Hematopoietic multipotent progenitor cell treated with erythropoietin and hydrocortisone succinate and interleukin-3 and kit ligand, for 17 days (in vitro differentiated cells): Measurements from ENCODE around the gene SLC25A5.
A peak's percentile ranks its signal among the peaks of the same experiment; 100 is the strongest.
"Not testable (repeated sequence)": the region's sequence is repeated elsewhere in the genome, so short reads cannot be mapped to it uniquely, and the experiment has no call there.

Experiments used
- DNase-seq: peaks from one replicate; pipeline ENCODE4 v3.0.0-alpha.2; 2015; ENCODE audit warnings: low spot score

The SLC25A5 gene

GRCh38 chrX:119467842-119468550 lies at the start of gene SLC25A5:
SLC25A5 (plus strand) TSS chrX:119468444; CDS start chrX:119468516, 72 bp downstream.
- DNase-seq, result peak; percentile 75

- DNase-seq, result no peak
Measured at GRCh38 chrX:119419146-119419545, 49.1 kb upstream of the SLC25A5 start.

GRCh38 chrX:119419898-119420297 lies 48.3 kb upstream of the SLC25A5 start:
- DNase-seq, result no peak

GRCh38 chrX:119421016-119421705 lies 47.1 kb upstream of the SLC25A5 start:
- DNase-seq, result no peak

GRCh38 chrX:119423631-119424030 lies 44.6 kb upstream of the SLC25A5 start:
- DNase-seq, result no peak

- no peak for DNase-seq
Measured at GRCh38 chrX:119424999-119425398, 43.2 kb upstream of the SLC25A5 start.

GRCh38 chrX:119427024-119427794 lies 41.0 kb upstream of the SLC25A5 start:
- DNase-seq, result no peak

- DNase-seq, result no peak
Measured at GRCh38 chrX:119427795-119428185, 40.5 kb upstream of the SLC25A5 start.

- no peak for DNase-seq
Measured at GRCh38 chrX:119429471-119429870, 38.8 kb upstream of the SLC25A5 start.

GRCh38 chrX:119441295-119441694 lies 26.9 kb upstream of the SLC25A5 start:
- not testable (repeated sequence) for DNase-seq

GRCh38 chrX:119442286-119442685 lies 26.0 kb upstream of the SLC25A5 start:
- DNase-seq, result no peak

- no peak for DNase-seq
Measured at GRCh38 chrX:119453202-119453601, 15.0 kb upstream of the SLC25A5 start.

GRCh38 chrX:119455264-119455663 lies 13.0 kb upstream of the SLC25A5 start:
- DNase-seq, result no peak

GRCh38 chrX:119459181-119459580 lies 9.1 kb upstream of the SLC25A5 start:
- DNase-seq, result no peak

- DNase-seq, result no peak
Measured at GRCh38 chrX:119465555-119465954, 2.7 kb upstream of the SLC25A5 start.

- DNase-seq, result no peak
Measured at GRCh38 chrX:119466970-119467369, 1.3 kb upstream of the SLC25A5 start.

GRCh38 chrX:119467433-119467832 lies 811 bp upstream of the SLC25A5 start:
- DNase-seq, result no peak

- DNase-seq, result peak; percentile 89
Measured at GRCh38 chrX:119468551-119469312, 488 bp downstream of the SLC25A5 start.

- no peak for DNase-seq
Measured at GRCh38 chrX:119469313-119469635, 1.0 kb downstream of the SLC25A5 start.

- no peak for DNase-seq
Measured at GRCh38 chrX:119474615-119475388, 6.6 kb downstream of the SLC25A5 start.

GRCh38 chrX:119475389-119476101 lies 7.3 kb downstream of the SLC25A5 start:
- DNase-seq, result no peak
